Astrocyte (in vitro differentiated cells and primary cell): ENCODE results near the gene SARDH. TPM values are rescaled to one million over a fixed set of nuclear protein-coding genes. Genes with fewer than 3 reads are reported as not detected.

Experiments
- DNase-seq: peaks from one replicate; pipeline ENCODE4 v3.0.0-alpha.2; 2010; ENCODE audit warnings: low read depth
- FAIRE-seq: peaks from 2 replicates; lab custom pipeline; 2011; peaks lifted over from hg19 to GRCh38; lab: Jason Lieb, UNC
- H2AFZ ChIP-seq: 2 replicates; pipeline ENCODE4 v1.6.0; 2012; ENCODE audit warnings: low read depth, low read length, inconsistent platforms
- H3K27ac ChIP-seq: 2 replicates; pipeline ENCODE4 v1.5.1; 2011; ENCODE audit warnings: low read depth, low read length, inconsistent platforms
- H3K27me3 ChIP-seq: 2 replicates; pipeline ENCODE4 v1.6.0; 2011; ENCODE audit warnings: low read length, inconsistent platforms; ENCODE audit not compliant: insufficient read depth
- H3K36me3 ChIP-seq: 2 replicates; pipeline ENCODE4 v1.5.1; 2011; ENCODE audit warnings: low read length, inconsistent platforms; ENCODE audit not compliant: insufficient read depth
- H3K4me1 ChIP-seq: 2 replicates; pipeline ENCODE4 v1.5.1; 2011; ENCODE audit warnings: low read length, inconsistent platforms; ENCODE audit not compliant: insufficient read depth
- H3K4me2 ChIP-seq: 2 replicates; pipeline ENCODE4 v1.6.0; 2012; ENCODE audit warnings: low read length, inconsistent platforms
- H3K4me3 ChIP-seq: 2 replicates; pipeline ENCODE4 v1.5.1; 2011; ENCODE audit warnings: low read depth, mild to moderate bottlenecking, low read length, inconsistent platforms; ENCODE audit not compliant: insufficient read depth
- H3K79me2 ChIP-seq: 2 replicates; pipeline ENCODE4 v1.6.0; 2012; ENCODE audit warnings: mild to moderate bottlenecking, low read length, inconsistent platforms; ENCODE audit not compliant: insufficient read depth
- H3K9ac ChIP-seq: 2 replicates; pipeline ENCODE4 v1.6.0; 2012; ENCODE audit warnings: mild to moderate bottlenecking, low read length, inconsistent platforms
- H3K9me3 ChIP-seq: 2 replicates; pipeline ENCODE4 v1.5.1; 2012; ENCODE audit warnings: low read depth, mild to moderate bottlenecking, low read length, inconsistent platforms; ENCODE audit not compliant: insufficient read depth
- H4K20me1 ChIP-seq: 2 replicates; pipeline ENCODE4 v1.6.0; 2012; ENCODE audit warnings: low read length, inconsistent platforms; ENCODE audit not compliant: insufficient read depth
- H3K27ac Mint-ChIP-seq: one replicate; pipeline ENCODE4 v1.8.0; 2021; ENCODE audit warnings: mild to moderate bottlenecking, mixed read lengths; ENCODE audit not compliant: unreplicated experiment
- H3K27me3 Mint-ChIP-seq: one replicate; pipeline ENCODE4 v1.8.0; 2021; ENCODE audit warnings: low read depth, mixed read lengths; ENCODE audit not compliant: unreplicated experiment
- H3K36me3 Mint-ChIP-seq: one replicate; pipeline ENCODE4 v1.8.0; 2021; ENCODE audit warnings: low read depth, mixed read lengths; ENCODE audit not compliant: unreplicated experiment
- H3K4me1 Mint-ChIP-seq: one replicate; pipeline ENCODE4 v1.8.0; 2021; ENCODE audit warnings: low read depth, mixed read lengths; ENCODE audit not compliant: unreplicated experiment
- H3K4me3 Mint-ChIP-seq: one replicate; pipeline ENCODE4 v1.8.0; 2021; ENCODE audit warnings: mild to moderate bottlenecking, moderate library complexity, mixed read lengths; ENCODE audit not compliant: unreplicated experiment
- H3K9me3 Mint-ChIP-seq: one replicate; pipeline ENCODE4 v1.8.0; 2021; ENCODE audit warnings: mild to moderate bottlenecking, mixed read lengths; ENCODE audit not compliant: unreplicated experiment
- EZH2 ChIP-seq: IDR thresholded peaks from 2 replicates; pipeline ENCODE4 v1.6.1; 2012; ENCODE audit warnings: mild to moderate bottlenecking, low read length, inconsistent platforms; ENCODE audit not compliant: insufficient read depth
- total RNA-seq: library from RNA; stranded (reverse); gene quantifications from 2 replicates; pipeline ENCODE4 v1.2.1, GENCODE V29; 2021
- TF ChIP-seq, protein P1 (sequence below): IDR thresholded peaks from 2 replicates; pipeline ENCODE4 v1.5.1; 2011; ENCODE audit warnings: low read depth, mild to moderate bottlenecking, inconsistent platforms, low read length, moderate library complexity; ENCODE audit not compliant: insufficient read depth

SARDH gene
- total RNA-seq, 1 donor from 2014 or later: 2.8 TPM

DNA sequence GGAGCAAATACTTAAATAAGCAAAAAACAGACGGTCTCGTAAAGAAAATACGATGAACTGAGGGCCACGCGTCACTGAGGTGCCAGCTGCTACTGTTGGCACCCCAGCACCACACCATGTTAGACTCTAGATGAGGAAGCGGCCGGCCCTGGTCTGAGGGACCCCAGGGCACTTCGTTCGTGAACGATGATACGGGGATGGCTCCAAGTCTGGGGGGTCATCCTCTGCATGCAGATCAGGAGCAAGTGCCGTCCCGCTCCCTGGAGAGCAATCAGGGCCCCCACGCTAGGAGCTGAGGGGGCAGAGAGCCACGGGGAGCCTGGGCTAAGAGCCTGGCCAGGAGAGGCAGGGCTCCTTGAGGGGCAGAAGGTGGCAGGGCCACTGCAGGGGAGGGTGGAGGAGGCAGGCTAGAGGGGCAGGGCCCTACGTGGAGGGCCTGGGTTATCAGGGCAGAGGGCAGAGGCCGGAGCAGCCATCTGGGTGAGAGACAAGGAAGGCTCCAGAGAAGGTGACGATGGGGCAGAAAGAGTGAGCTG lies 24.1 kb downstream of the SARDH start:
- TF ChIP-seq, protein P1, sequence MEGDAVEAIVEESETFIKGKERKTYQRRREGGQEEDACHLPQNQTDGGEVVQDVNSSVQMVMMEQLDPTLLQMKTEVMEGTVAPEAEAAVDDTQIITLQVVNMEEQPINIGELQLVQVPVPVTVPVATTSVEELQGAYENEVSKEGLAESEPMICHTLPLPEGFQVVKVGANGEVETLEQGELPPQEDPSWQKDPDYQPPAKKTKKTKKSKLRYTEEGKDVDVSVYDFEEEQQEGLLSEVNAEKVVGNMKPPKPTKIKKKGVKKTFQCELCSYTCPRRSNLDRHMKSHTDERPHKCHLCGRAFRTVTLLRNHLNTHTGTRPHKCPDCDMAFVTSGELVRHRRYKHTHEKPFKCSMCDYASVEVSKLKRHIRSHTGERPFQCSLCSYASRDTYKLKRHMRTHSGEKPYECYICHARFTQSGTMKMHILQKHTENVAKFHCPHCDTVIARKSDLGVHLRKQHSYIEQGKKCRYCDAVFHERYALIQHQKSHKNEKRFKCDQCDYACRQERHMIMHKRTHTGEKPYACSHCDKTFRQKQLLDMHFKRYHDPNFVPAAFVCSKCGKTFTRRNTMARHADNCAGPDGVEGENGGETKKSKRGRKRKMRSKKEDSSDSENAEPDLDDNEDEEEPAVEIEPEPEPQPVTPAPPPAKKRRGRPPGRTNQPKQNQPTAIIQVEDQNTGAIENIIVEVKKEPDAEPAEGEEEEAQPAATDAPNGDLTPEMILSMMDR: no peak
- no peak for TF ChIP-seq EZH2
- peak overlapping the region; percentile 79 for H3K27ac ChIP-seq
- no peaks in the 10 kb centered on the region for H4K20me1 ChIP-seq
- no peaks in the 10 kb centered on the region for H3K27me3 ChIP-seq
- no peaks in the 10 kb centered on the region for H3K79me2 ChIP-seq
- no peak overlapping the region for H3K4me2 ChIP-seq
- Mint-ChIP-seq H3K9me3 (no peaks in the 10 kb centered on the region), H3K36me3 (no peaks in the 10 kb centered on the region), H3K27me3 (peaks cover 16% of the 10 kb centered on the region), H3K4me3 (no peak overlapping the region), H3K4me1 (peaks cover 32% of the 10 kb centered on the region), H3K27ac (peak overlapping the region; percentile 7)
- no peak for DNase-seq
- no peak overlapping the region for H2AFZ ChIP-seq
- H3K4me3 ChIP-seq: no peak overlapping the region
- no peak for FAIRE-seq
- H3K9ac ChIP-seq: no peak overlapping the region
- H3K9me3 ChIP-seq: no peaks in the 10 kb centered on the region
- no peaks in the 10 kb centered on the region for H3K36me3 ChIP-seq
- H3K4me1 ChIP-seq: peaks cover 48% of the 10 kb centered on the region

DNA sequence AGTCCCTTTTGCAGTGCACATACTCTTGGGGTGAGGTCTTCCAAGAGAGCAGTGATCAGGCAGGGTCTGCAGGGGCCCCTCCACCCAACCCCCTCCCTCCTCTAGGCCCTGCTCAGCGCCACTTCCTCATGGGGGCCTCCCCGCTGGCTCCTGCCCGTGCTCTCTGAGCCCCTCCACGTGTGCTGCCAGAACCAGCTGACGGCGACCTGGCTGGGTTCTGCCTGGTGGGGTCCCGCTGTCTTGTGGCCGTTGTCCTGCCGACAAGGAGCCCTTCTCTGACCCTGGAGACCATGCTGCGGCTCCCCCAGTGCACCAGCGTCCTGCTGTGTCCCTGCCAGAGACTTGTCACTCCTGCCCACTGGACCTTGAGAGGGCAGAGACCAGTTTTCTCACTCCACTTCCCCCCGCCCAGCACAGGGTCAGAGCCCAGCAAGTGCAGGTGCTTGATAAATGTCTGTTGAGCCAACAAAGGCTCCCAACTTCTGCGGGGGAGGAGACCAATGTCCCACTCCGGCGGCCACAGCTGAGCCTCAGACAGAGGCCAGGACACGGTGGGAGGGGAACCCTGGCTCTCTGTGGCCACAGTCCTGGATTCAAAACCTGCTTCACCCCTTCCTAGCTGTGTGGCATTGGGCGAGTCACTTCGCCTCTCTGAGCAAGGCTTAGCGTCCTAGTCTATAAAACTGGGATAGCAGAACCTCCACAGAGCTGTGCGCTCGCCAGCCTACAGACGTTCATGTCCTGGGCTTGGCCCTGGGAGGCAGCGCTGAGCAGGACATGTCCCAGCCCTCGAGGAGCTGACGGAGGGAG lies 24.8 kb downstream of the SARDH start:
- Mint-ChIP-seq H3K9me3 (no peaks in the 10 kb centered on the region), H3K4me3 (no peak overlapping the region), H3K27ac (peak overlapping the region; percentile 7), H3K4me1 (peaks cover 32% of the 10 kb centered on the region), H3K36me3 (no peaks in the 10 kb centered on the region), H3K27me3 (peaks cover 9% of the 10 kb centered on the region)
- Histone ChIP-seq H3K79me2 (no peaks in the 10 kb centered on the region), H3K4me1 (peaks cover 48% of the 10 kb centered on the region), H3K27ac (no peak overlapping the region), H3K4me3 (no peak overlapping the region), H3K27me3 (no peaks in the 10 kb centered on the region), H3K36me3 (no peaks in the 10 kb centered on the region), H3K9me3 (no peaks in the 10 kb centered on the region), H4K20me1 (no peaks in the 10 kb centered on the region), H2AFZ (no peak overlapping the region), H3K9ac (no peak overlapping the region), H3K4me2 (no peak overlapping the region)
- TF ChIP-seq EZH2: no peak
- TF ChIP-seq, protein P1: no peak
- FAIRE-seq: no peak
- DNase-seq: no peak
